Stimulated activated CD4-positive, alpha-beta T cell treated with anti-CD3 and anti-CD28 coated beads, Interleukin-4, amount 100 ng/mL, for 1 hour (primary cell): Measurements from ENCODE around the gene MEST.
"Not testable (repeated sequence)": the region's sequence is repeated elsewhere in the genome, so short reads cannot be mapped to it uniquely, and the experiment has no call there.

Experiments
- DNase-seq: peaks from one replicate; pipeline ENCODE4 v3.0.0-alpha.2; 2020

Gene MEST

DNA sequence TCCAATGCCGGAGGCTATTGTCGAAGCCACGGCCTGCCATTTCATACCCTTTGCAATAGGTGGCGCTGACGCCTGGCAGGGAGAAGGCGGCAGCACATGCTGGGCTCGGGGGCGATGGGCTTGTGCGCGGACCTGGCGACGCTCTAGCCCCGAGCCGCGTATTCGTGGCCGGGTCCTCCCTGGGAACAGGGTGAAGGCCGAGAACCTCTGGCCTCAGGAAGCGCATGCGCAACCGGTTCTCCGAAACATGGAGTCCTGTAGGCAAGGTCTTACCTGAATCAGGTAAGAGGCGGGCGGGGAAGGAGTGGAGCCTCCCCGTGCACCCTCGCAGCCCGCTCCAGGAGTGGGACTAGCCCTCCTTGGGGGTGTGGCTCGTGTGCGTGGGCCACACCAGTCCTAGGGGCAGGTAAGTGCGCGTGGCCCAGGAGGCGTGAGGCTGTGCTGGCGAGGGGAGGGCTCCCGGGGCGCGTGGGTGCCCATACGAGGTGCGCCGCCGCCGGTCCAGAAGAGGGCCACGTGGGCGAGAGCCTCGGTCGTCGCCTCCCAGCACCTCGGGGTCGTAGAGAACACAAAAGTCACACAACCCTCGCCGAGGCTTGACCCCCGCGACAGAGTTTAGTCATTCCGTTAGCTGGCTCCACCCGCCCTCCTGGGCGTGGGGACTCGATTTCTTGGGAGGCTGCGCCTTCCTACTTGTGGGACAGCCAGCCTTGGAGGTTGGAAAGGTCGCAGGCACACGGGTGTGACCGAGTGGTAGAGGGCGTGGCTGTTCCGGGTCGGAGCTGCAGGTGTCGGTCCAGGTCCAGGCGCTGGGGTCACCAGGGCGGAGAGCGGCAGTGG lies 5.6 kb upstream of the MEST start:
- peak; percentile 60 for DNase-seq

- no peak for DNase-seq
Observed at GRCh38 chr7:130486954-130487436, 4.9 kb upstream of the MEST start.

GRCh38 chr7:130488392-130489139 lies 3.3 kb upstream of the MEST start:
- DNase-seq: no peak

GRCh38 chr7:130489140-130489983 lies 2.5 kb upstream of the MEST start:
- DNase-seq: no peak

- DNase-seq: no peak
Observed at GRCh38 chr7:130490311-130490791, 1.5 kb upstream of the MEST start.

DNA sequence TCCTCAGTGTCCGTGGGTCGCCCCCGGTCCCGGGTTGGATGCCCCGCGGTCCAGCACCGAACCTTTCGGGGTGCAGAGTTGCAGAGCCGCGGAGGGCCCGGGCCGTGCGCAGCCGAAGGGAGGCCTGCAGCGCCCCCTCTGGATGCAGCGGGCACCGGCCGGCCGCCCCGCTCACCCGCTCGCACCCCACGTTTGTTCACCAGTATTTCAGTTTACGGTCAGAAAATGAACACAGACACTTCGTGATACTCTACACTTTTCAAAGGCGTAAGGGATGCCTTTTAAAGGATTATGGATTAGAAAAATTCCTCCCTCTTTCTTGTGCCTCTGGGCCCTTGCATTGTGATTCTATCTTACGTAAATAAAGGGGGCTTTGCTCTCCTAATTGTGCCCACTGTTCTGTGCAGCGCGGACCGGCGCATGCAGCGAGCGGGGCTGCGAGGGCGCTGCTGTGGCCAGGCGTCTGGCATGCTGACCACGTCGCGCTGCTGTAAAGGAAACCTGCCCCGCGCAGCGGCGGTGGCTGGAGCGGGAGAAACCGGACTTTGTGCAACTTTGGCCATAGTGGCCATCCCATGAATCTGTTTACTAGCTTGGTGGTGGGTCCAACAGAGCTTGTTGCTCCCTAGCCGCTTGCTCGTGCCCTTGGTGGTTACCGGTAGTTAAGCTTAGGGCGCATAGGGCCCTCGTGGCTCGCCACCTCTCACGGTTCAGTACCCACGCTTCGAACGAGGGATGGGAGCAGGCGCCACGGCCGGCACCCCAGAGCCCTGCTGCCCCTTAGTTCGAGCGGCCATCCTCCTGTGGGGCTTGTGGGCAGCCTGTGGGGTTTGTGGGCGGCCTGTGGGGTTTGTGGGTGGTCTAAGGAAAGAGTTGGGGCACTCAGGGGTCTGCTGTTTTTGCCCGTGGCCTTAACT lies 739 bp upstream of the MEST start:
- peak; percentile 43 for DNase-seq

- no peak for DNase-seq
Observed at GRCh38 chr7:130492523-130493274, 814 bp downstream of the MEST start.

DNA sequence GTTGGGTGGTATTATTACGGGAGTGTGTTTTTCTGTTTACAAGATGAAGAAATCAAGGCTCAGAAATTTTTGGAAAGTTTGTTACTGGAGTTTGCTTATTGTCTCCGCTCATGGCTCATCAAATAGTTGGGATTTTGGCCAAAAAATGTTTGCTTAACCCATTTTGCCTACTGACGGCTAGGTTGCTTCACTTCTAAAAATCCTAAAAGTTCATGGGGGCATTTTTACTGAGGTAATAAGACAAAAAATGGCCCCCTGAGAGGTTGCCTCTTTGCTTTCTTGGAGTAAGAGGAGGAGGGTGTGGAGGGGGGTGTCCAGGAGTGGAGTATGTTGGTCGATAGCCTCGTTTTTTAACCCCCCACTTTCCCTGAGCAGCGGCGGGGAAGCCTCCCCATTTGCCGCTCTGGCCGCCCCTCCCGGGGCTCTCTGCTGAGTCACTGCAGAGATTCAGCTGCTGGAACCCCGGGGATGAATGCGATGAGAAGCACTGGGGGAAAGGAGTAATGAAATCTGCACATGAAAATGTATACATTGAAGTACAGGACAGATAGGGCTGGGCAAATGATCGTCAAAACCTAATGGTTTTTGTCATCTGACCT lies 1.5 kb downstream of the MEST start:
- no peak for DNase-seq

- DNase-seq: no peak
Observed at GRCh38 chr7:130494431-130494858, 2.6 kb downstream of the MEST start.

DNA sequence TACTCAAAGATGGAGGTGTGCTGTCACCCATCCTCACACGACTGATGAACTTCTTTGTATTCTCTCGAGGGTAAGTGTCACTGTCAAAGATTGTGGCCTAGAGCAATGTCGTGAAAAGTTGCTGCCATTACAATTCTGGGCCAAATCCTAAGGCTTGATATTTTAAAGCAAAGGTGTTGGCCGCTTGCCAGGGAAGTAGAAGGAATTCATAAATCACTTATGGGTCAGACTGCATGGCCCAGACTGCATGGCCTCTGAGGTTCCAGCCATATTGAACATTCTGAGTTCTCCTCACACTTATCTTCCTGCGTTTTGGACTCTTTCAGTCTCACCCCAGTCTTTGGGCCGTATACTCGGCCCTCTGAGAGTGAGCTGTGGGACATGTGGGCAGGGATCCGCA lies 8.6 kb downstream of the MEST start:
- no peak for DNase-seq

DNA sequence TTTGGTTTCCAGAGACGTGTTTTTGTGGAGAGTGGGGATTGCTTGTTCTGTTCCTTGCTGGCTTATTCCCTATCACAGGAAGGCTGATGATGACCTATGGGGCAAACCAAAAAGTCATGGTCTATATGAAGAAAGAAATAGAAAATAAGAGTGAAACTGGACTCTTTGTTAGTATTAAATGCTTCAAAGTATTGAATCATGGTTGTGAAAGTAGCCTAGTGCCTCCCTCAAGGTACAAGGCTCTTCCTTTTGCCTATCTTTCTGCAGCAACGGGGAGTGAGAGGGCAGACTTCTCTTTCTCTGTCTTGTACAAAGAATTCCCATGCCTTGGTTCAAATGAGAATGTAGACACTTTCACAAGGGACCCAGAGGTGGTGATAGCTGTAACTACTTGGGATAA lies 9.0 kb downstream of the MEST start:
- DNase-seq: no peak

- DNase-seq: no peak
Observed at GRCh38 chr7:130505753-130506152, 13.9 kb downstream of the MEST start.

- DNase-seq: no peak
Observed at GRCh38 chr7:130506358-130506757, 14.5 kb downstream of the MEST start.

DNA sequence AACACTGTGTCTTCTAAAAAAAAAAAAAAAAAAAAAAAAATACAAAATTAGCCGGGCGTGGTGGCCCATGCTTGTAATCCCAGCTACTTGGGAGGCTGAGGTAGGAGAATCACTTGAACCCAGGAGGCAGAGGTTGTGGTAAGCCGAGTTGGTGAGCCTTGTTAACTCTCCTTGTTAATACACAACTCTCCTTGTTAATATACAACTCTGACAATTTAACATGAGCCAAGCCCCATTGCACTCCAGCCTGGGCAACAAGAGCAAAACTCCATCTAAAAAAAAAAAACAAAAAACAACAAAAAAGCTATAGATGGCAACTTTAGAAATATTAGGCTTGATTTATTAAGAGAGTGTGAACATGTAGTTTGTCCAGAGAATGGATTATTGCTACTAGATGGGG lies 20.2 kb downstream of the MEST start:
- not testable (repeated sequence) for DNase-seq

- no peak for DNase-seq
Observed at GRCh38 chr7:130513447-130513846, 21.6 kb downstream of the MEST start.

- no peak for DNase-seq
Observed at GRCh38 chr7:130515315-130516040, 23.6 kb downstream of the MEST start.

- no peak for DNase-seq
Observed at GRCh38 chr7:130521258-130521951, 29.5 kb downstream of the MEST start.

GRCh38 chr7:130523519-130524125 lies 31.7 kb downstream of the MEST start:
- not testable (repeated sequence) for DNase-seq

DNA sequence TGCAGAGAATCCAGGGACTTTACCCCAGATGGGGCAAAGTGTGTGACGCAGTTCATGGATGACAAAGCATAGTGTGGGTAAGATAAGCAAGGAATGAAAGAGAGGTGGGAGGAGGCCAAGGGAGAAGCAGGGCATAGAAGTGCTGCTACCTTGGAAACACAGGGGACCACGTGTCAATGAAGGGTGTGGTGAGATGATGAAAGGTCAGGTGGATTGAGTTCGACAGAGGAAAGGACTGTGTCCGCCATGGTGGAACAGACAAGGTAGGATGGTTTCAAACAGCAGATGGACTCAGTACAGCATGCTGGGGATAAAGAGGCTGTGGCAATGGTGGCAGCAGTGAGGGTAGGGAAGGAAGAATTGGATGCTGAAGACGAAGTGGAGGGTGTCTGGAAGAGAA lies 32.7 kb downstream of the MEST start:
- no peak for DNase-seq
